Loucy (cell line): Measurements from ENCODE around the gene CASQ1.

Experiments used
- H2AFZ ChIP-seq: fragments of 200-600 bp; sonication (generic); 2 replicates; pipeline ENCODE4 v1.6.0; 2016; ENCODE audit warnings: antibody characterized with exemption, mild to moderate bottlenecking, low read length, moderate library complexity
- H3F3A ChIP-seq: fragments of 200-600 bp; 2 replicates; pipeline ENCODE4 v1.6.0; 2016; ENCODE audit warnings: antibody characterized with exemption, low read depth, mild to moderate bottlenecking
- H3K27me3 ChIP-seq: fragments of 200-600 bp; sonication (generic); 2 replicates; pipeline ENCODE4 v1.6.1; 2014; ENCODE audit warnings: low read length, mild to moderate bottlenecking; ENCODE audit not compliant: insufficient read depth, poor library complexity, severe bottlenecking
- H3K36me3 ChIP-seq: fragments of 200-600 bp; sonication (generic); 2 replicates; pipeline ENCODE4 v1.6.1; 2016; ENCODE audit warnings: low read length; ENCODE audit not compliant: insufficient read depth
- H3K4me1 ChIP-seq: fragments of 200-600 bp; sonication (generic); 2 replicates; pipeline ENCODE4 v1.5.1; 2014; ENCODE audit warnings: low read length, mild to moderate bottlenecking; ENCODE audit not compliant: insufficient read depth, poor library complexity, severe bottlenecking
- H3K4me2 ChIP-seq: fragments of 200-600 bp; sonication (generic); 2 replicates; pipeline ENCODE4 v1.6.0; 2014; ENCODE audit warnings: antibody characterized with exemption, low read length, low read depth, mild to moderate bottlenecking; ENCODE audit not compliant: poor library complexity, severe bottlenecking
- H3K4me3 ChIP-seq: fragments of 200-600 bp; sonication (generic); 2 replicates; pipeline ENCODE4 v1.5.1; 2014; ENCODE audit warnings: low read length, mild to moderate bottlenecking, mixed read lengths; ENCODE audit not compliant: poor library complexity, severe bottlenecking
- H3K79me2 ChIP-seq: fragments of 200-600 bp; sonication (generic); 2 replicates; pipeline ENCODE4 v1.6.1; 2014; ENCODE audit warnings: low read length; ENCODE audit not compliant: insufficient read depth
- H3K9ac ChIP-seq: fragments of 200-600 bp; sonication (generic); 2 replicates; pipeline ENCODE4 v1.6.0; 2014; ENCODE audit warnings: mild to moderate bottlenecking, low read depth, low read length, moderate library complexity; ENCODE audit not compliant: poor library complexity, severe bottlenecking
- H3K9me2 ChIP-seq: fragments of 200-600 bp; sonication (generic); replicated peaks from 2 replicates; pipeline ENCODE4 v1.6.1; 2016; ENCODE audit warnings: low read depth, low read length, mixed read lengths
- H3K9me3 ChIP-seq: fragments of 200-600 bp; sonication (generic); 2 replicates; pipeline ENCODE4 v1.6.1; 2014; ENCODE audit warnings: mild to moderate bottlenecking, antibody characterized with exemption, low read length, low read depth; ENCODE audit not compliant: insufficient read depth
- H4K20me1 ChIP-seq: fragments of 200-600 bp; sonication (generic); 2 replicates; pipeline ENCODE4 v1.6.0; 2014; ENCODE audit warnings: antibody characterized with exemption, low read length, mild to moderate bottlenecking; ENCODE audit not compliant: insufficient read depth, poor library complexity, severe bottlenecking
- EZH2phosphoT487 ChIP-seq: fragments of 200-600 bp; IDR thresholded peaks from 2 replicates; pipeline ENCODE4 v1.6.1; 2018; ENCODE audit warnings: antibody characterized with exemption, mild to moderate bottlenecking, moderate library complexity, borderline replicate concordance
- TF ChIP-seq, protein P1 (sequence below): fragments of 200-600 bp; sonication (generic); conservative IDR thresholded peaks from 2 replicates; pipeline ENCODE4 v1.5.1; 2014; ENCODE audit warnings: mild to moderate bottlenecking, antibody characterized with exemption, low read length

CASQ1 gene

DNA sequence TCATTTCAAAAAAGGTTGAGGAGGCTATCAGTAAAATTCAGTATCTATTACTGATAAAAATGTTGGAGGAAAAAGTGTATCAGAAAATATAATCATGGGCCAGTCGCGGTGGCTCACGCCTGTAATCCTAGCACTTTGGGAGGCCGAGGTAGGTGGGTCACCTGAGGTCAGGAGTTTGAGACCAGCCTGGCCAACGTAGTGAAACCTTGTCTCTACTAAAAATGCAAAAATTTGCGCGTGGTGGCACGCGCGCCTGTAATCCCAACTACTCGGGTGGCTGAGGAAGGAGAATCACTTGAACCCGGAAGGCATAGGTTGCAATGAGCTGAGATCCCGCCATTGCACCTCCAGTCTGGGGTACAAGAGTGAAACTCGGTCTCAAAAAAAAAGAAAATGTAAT is 44.3 kb upstream of the CASQ1 start:
- H4K20me1 ChIP-seq: no peaks in the 10 kb centered on the region
- no peak overlapping the region for H2AFZ ChIP-seq
- H3F3A ChIP-seq: no peaks in the 10 kb centered on the region
- H3K9me2 ChIP-seq: no peaks in the 10 kb centered on the region
- H3K4me3 ChIP-seq: no peak overlapping the region
- no peak for TF ChIP-seq EZH2phosphoT487
- TF ChIP-seq, protein P1, sequence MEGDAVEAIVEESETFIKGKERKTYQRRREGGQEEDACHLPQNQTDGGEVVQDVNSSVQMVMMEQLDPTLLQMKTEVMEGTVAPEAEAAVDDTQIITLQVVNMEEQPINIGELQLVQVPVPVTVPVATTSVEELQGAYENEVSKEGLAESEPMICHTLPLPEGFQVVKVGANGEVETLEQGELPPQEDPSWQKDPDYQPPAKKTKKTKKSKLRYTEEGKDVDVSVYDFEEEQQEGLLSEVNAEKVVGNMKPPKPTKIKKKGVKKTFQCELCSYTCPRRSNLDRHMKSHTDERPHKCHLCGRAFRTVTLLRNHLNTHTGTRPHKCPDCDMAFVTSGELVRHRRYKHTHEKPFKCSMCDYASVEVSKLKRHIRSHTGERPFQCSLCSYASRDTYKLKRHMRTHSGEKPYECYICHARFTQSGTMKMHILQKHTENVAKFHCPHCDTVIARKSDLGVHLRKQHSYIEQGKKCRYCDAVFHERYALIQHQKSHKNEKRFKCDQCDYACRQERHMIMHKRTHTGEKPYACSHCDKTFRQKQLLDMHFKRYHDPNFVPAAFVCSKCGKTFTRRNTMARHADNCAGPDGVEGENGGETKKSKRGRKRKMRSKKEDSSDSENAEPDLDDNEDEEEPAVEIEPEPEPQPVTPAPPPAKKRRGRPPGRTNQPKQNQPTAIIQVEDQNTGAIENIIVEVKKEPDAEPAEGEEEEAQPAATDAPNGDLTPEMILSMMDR: no peak
- H3K9me3 ChIP-seq: no peaks in the 10 kb centered on the region
- H3K79me2 ChIP-seq: no peaks in the 10 kb centered on the region
- no peaks in the 10 kb centered on the region for H3K4me1 ChIP-seq
- H3K27me3 ChIP-seq: no peaks in the 10 kb centered on the region
- H3K36me3 ChIP-seq: no peaks in the 10 kb centered on the region
- no peak overlapping the region for H3K9ac ChIP-seq
- no peak overlapping the region for H3K4me2 ChIP-seq

- no peak overlapping the region for H3K4me3 ChIP-seq
Measured at GRCh38 chr1:160148121-160148520, 42.3 kb upstream of the CASQ1 start.

DNA sequence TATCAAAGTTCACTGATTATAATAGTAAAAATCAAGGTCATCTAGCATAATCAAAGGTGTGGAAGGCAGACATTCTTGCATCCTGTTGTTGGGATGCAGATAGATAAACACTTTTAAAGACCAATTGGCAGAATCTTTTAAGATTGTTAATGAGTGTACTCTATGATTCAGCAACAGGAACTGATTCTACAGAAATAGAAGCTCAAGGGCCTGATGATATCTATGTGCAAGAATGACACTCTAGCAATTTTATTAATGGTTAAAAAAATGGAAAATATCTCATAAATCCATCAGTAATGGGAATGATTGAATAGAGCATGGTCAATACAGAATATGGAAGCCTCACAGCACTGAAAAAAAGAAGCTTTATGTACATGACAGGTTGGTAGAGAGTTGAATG is 41.1 kb upstream of the CASQ1 start:
- no peak overlapping the region for H3K4me3 ChIP-seq
- no peak overlapping the region for H3K4me2 ChIP-seq
- no peak overlapping the region for H2AFZ ChIP-seq
- H3K9me2 ChIP-seq: no peaks in the 10 kb centered on the region
- no peaks in the 10 kb centered on the region for H3K27me3 ChIP-seq
- no peak overlapping the region for H3K9ac ChIP-seq
- no peaks in the 10 kb centered on the region for H3K4me1 ChIP-seq
- H3F3A ChIP-seq: no peaks in the 10 kb centered on the region
- H3K9me3 ChIP-seq: no peaks in the 10 kb centered on the region
- TF ChIP-seq, protein P1: no peak
- no peak for TF ChIP-seq EZH2phosphoT487
- H4K20me1 ChIP-seq: no peaks in the 10 kb centered on the region
- H3K36me3 ChIP-seq: no peaks in the 10 kb centered on the region
- no peaks in the 10 kb centered on the region for H3K79me2 ChIP-seq

More at GRCh38 chr1:160148121-160148520, 42.3 kb upstream of the CASQ1 start:
- no peaks in the 10 kb centered on the region for H3K27me3 ChIP-seq
- H3K36me3 ChIP-seq: no peaks in the 10 kb centered on the region
- no peaks in the 10 kb centered on the region for H4K20me1 ChIP-seq
- H3K79me2 ChIP-seq: no peaks in the 10 kb centered on the region
- no peak overlapping the region for H2AFZ ChIP-seq
- no peak for TF ChIP-seq EZH2phosphoT487
- TF ChIP-seq, protein P1: no peak
- H3K9me3 ChIP-seq: no peaks in the 10 kb centered on the region
- no peak overlapping the region for H3K9ac ChIP-seq
- no peaks in the 10 kb centered on the region for H3K4me1 ChIP-seq
- no peaks in the 10 kb centered on the region for H3F3A ChIP-seq
- no peak overlapping the region for H3K4me2 ChIP-seq
- H3K9me2 ChIP-seq: no peaks in the 10 kb centered on the region
